Gastrocnemius medialis (tissue), 4 donors: Measurements from ENCODE around the gene MRC2. TPM values are rescaled to one million over a fixed set of nuclear protein-coding genes. Genes with fewer than 3 reads are reported as not detected.

Source experiments
- ATAC-seq, 2 donors: fragments of 150-250 bp; one replicate each; pipeline ENCODE4 v1.9.1; 2016
- DNase-seq, 2 donors: peaks; one replicate each; pipeline ENCODE4 v3.0.0-alpha.2; 2019
- H3K27ac ChIP-seq, 4 donors: fragments of 200-600 bp; sonication (generic); 1 replicate in 1 of 4; 2 replicates in 3 of 4; pipeline ENCODE4 v1.5.1; 2016 to 2018; ENCODE audit warnings: mild to moderate bottlenecking in 2 of 4, moderate library complexity in 1 of 4
- H3K27me3 ChIP-seq, 3 donors: fragments of 200-600 bp; sonication (generic) in 2 of 3; 1 replicate in 1 of 3; 2 replicates in 2 of 3; pipeline versions ENCODE4 v1.5.1 to v1.6.0; 2016 to 2019; ENCODE audit warnings: mild to moderate bottlenecking in 1 of 3, moderate library complexity in 1 of 3
- H3K36me3 ChIP-seq, 2 donors: fragments of 200-600 bp; sonication (generic) in 1 of 2; one replicate each; pipeline ENCODE4 v1.5.1; 2017 to 2018
- H3K4me1 ChIP-seq, 2 donors: fragments of 200-600 bp; sonication (generic) in 1 of 2; one replicate each; pipeline ENCODE4 v1.5.1; 2016 to 2017; ENCODE audit warnings: mild to moderate bottlenecking in 2 of 2
- H3K4me3 ChIP-seq, 4 donors: fragments of 200-600 bp; sonication (generic) in 3 of 4; 1 replicate in 1 of 4; 2 replicates in 3 of 4; pipeline ENCODE4 v1.5.1; 2016 to 2019; ENCODE audit warnings: mild to moderate bottlenecking in 2 of 4
- H3K9me3 ChIP-seq, 3 donors: fragments of 200-600 bp; sonication (generic) in 2 of 3; 1 replicate in 1 of 3; 2 replicates in 2 of 3; pipeline ENCODE4 v1.5.1; 2016 to 2019
- POLR2A ChIP-seq, 2 donors: fragments of 450-650 bp; IDR thresholded peaks; one replicate each; pipeline ENCODE4 v1.6.1; 2017; ENCODE audit warnings: antibody characterized with exemption in 2 of 2, mild to moderate bottlenecking in 2 of 2, moderate library complexity in 2 of 2
- in situ Hi-C, 4 donors: fragments of 200-750 bp; cut with MboI; loops; one replicate each; pipeline versions ENCODE4 v1.15.0 to v1.8.0; 2017; ENCODE audit warnings: low sequenced_read_pairs in 4 of 4
- intact Hi-C: fragments of 100-400 bp; cut with DNase I; formaldehyde crosslinking; loops from one replicate; pipeline ENCODE4 v1.15.1; 2023; ENCODE audit warnings: low total_unique reads
- total RNA-seq, 4 donors: library from RNA; depleted of rRNA; stranded (reverse); fragments of >200 nt; gene quantifications; one replicate each; pipeline versions ENCODE4 v1.1.0 to v1.2.3, GENCODE V29; 2016
- TF ChIP-seq, protein P1 (sequence below), 5 experiments: fragments of 450-650 bp in 3 of 5; fragments of 200-600 bp in 2 of 5; sonication (generic) in 2 of 5; IDR thresholded peaks in 4 of 5; conservative IDR thresholded peaks in 1 of 5; 1 replicate in 4 of 5; 2 replicates in 1 of 5; pipeline ENCODE4 v1.5.1; 2016 to 2019; ENCODE audit warnings: antibody characterized with exemption in 5 of 5, mild to moderate bottlenecking in 3 of 5, moderate library complexity in 3 of 5

MRC2 gene
- total RNA-seq, 4 donors from 2014 or later: 4.8 to 15.0 (median 5.5) TPM

DNA sequence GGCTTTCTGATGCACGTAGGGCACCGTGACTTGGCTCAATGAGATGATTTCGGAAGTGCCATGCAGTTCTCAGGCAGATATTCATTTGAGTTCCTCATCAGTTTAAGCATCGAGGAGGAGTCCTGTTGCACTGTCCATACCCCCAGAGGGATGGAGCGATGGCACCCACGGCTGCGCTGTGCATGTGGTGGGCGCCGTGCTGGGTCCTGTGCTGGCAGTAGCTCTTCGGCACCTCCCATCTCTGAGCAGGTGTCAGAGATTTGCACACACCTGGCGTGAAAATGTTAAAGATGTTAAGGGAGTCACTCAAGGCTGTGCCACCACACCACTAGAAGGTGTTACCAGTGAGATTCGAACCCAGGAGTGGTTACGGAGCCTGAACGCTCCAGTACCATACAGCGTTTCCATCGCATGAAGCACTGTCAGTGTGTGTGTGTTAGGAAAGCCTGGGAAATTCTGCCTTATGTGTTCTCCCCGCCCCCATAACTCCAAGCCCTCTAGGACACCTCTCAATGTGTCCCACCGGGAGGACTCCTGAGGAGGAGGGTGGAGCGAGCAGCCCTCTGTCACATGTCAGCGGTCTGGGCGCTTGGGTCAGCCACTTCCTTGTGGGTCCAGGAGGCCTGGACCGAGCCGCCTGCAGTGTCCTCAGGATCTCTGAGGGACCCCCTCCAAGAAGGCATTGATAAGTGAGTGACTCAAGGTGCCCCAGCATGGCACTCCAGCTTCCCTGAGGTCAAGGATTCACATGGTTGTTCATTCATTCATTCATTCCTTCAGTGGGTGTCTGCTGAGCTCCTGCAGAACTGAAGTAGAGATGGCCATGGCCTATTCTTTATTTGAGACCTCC lies 3.8 kb downstream of the MRC2 start:
- peaks cover 9 to 16% (median 15%) of the 10 kb centered on the region in 3 donors for H3K27me3 ChIP-seq
- intact Hi-C loops: no loop called here

DNA sequence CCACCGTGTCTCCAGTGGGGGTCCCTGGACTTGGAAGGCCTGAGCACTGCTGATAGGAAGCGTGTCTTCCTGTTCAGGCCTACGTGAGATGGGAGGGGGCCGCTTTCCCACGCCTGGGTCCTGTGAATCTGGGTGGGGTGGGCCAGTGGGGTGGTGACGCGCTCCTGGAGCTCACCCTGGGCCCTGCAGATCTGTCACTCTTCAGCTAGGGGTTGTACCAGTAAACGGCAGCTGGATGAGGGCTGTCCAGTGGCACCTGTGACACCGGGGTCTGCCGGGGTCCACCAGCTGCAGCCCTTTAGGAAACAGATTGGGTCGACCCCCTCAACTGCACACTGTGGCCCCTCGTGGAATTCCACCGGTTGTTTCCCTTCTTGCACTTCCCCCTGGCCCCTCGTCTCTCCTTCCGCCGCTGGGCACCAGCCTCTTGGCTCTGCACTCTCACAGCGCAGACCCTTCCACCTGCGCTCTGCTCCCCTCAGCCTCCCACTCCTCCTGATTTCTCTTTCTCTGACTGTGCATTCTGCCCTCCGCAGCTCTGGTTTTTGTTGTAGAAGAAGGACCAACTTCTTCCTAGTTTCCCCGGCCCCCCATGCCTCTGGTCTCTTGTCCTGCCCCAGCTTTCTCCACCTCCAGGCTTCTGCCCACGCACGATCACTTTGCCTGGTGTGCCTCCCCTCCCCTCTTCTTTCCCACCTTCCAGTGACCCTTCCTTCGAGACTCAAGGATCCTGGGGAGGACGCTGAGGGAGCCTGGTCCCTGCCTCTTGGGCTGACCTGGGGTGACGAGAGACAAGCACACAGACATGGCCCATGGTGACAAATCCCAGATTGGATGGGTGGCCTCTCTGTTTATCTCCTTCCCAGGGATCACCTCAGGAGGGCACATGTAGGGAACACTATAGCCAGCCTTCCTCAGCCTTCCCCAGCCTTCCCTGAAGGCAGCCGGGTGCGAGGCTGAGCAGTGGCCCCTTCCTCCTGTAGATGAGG lies 4.8 kb downstream of the MRC2 start:
- in situ Hi-C loops (no loop called here), intact Hi-C loops (no loop called here)
- H3K4me3 ChIP-seq: no peak overlapping the region
- H3K27ac ChIP-seq: no peak overlapping the region
- H3K4me1 ChIP-seq: peaks cover 0 to 10% of the 10 kb centered on the region in 2 donors
- no peak for DNase-seq
- no peaks in the 10 kb centered on the region for H3K36me3 ChIP-seq
- peaks cover 3 to 16% (median 8%) of the 10 kb centered on the region in 3 donors for H3K27me3 ChIP-seq
- H3K9me3 ChIP-seq: no peaks in the 10 kb centered on the region
- no peak for TF ChIP-seq POLR2A (IDR thresholded peaks at IDR 0.05)
- TF ChIP-seq, protein P1, sequence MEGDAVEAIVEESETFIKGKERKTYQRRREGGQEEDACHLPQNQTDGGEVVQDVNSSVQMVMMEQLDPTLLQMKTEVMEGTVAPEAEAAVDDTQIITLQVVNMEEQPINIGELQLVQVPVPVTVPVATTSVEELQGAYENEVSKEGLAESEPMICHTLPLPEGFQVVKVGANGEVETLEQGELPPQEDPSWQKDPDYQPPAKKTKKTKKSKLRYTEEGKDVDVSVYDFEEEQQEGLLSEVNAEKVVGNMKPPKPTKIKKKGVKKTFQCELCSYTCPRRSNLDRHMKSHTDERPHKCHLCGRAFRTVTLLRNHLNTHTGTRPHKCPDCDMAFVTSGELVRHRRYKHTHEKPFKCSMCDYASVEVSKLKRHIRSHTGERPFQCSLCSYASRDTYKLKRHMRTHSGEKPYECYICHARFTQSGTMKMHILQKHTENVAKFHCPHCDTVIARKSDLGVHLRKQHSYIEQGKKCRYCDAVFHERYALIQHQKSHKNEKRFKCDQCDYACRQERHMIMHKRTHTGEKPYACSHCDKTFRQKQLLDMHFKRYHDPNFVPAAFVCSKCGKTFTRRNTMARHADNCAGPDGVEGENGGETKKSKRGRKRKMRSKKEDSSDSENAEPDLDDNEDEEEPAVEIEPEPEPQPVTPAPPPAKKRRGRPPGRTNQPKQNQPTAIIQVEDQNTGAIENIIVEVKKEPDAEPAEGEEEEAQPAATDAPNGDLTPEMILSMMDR (IDR thresholded peaks at IDR 0.05 in 4 of 5, conservative IDR thresholded peaks at IDR 0.05 in 1 of 5): no peak
- ATAC-seq: no peak

More for the DNA sequence above, 3.8 kb downstream of the MRC2 start:
- in situ Hi-C loops: no loop called here
- no peak overlapping the region for H3K4me3 ChIP-seq
- DNase-seq: no peak
- H3K27ac ChIP-seq: no peak overlapping the region
- H3K9me3 ChIP-seq: no peaks in the 10 kb centered on the region
- H3K36me3 ChIP-seq: no peaks in the 10 kb centered on the region
- H3K4me1 ChIP-seq: peaks cover 0 to 11% of the 10 kb centered on the region in 2 donors
- no peak for ATAC-seq
- TF ChIP-seq, protein P1 (IDR thresholded peaks at IDR 0.05 in 4 of 5, conservative IDR thresholded peaks at IDR 0.05 in 1 of 5): no peak
- TF ChIP-seq POLR2A (IDR thresholded peaks at IDR 0.05): no peak

- no peak overlapping the region for H3K4me3 ChIP-seq
Measured at GRCh38 chr17:62637809-62638208, 10.3 kb downstream of the MRC2 start.

DNA sequence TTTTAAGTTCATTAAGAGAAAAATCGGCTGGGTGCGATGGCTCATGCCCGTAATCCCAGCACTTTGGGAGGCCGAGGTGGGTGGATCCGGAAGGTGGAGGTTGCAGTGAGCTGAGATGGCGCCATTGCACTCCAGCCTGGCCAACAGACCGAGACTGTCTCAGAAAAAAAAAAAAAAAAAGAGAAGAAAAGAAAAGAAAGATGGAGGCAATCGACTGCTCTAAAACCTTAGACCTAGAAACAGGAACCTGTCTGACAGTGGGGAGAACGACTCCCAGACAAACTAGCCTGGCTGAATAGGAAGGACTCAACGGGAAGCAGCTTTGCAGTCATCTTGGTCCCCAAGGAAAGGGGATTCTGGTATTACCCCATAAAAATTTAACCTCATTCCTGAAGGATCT lies 13.7 kb downstream of the MRC2 start:
- Histone ChIP-seq H3K36me3 (no peaks in the 10 kb centered on the region), H3K4me1 (no peaks in the 10 kb centered on the region), H3K9me3 (no peaks in the 10 kb centered on the region), H3K27me3 (peaks cover 0 to 3% (median 0%) of the 10 kb centered on the region in 3 donors), H3K4me3 (no peak overlapping the region), H3K27ac (no peak overlapping the region)
- in situ Hi-C loops (no loop called here), intact Hi-C loops (no loop called here)
- DNase-seq: no peak
- no peak for ATAC-seq
- TF ChIP-seq, protein P1 (IDR thresholded peaks at IDR 0.05 in 4 of 5, conservative IDR thresholded peaks at IDR 0.05 in 1 of 5): no peak
- no peak for TF ChIP-seq POLR2A (IDR thresholded peaks at IDR 0.05)

More at GRCh38 chr17:62637809-62638208, 10.3 kb downstream of the MRC2 start:
- in situ Hi-C loops (no loop called here), intact Hi-C loops (no loop called here)
- Histone ChIP-seq H3K27ac (no peak overlapping the region), H3K4me1 (no peaks in the 10 kb centered on the region), H3K36me3 (no peaks in the 10 kb centered on the region), H3K27me3 (peaks cover 0 to 3% (median 0%) of the 10 kb centered on the region in 3 donors), H3K9me3 (no peaks in the 10 kb centered on the region)
- DNase-seq: no peak
- no peak for ATAC-seq
- TF ChIP-seq POLR2A (IDR thresholded peaks at IDR 0.05): no peak
- TF ChIP-seq, protein P1 (IDR thresholded peaks at IDR 0.05 in 4 of 5, conservative IDR thresholded peaks at IDR 0.05 in 1 of 5): no peak
